ENCODE measurements around the gene DEFB131B.
A peak's percentile ranks its signal among the peaks of the same experiment; 100 is the strongest.
"Not testable (repeated sequence)": the region's sequence is repeated elsewhere in the genome, so short reads cannot be mapped to it uniquely, and the experiment has no call there.

The DEFB131B gene

DNA sequence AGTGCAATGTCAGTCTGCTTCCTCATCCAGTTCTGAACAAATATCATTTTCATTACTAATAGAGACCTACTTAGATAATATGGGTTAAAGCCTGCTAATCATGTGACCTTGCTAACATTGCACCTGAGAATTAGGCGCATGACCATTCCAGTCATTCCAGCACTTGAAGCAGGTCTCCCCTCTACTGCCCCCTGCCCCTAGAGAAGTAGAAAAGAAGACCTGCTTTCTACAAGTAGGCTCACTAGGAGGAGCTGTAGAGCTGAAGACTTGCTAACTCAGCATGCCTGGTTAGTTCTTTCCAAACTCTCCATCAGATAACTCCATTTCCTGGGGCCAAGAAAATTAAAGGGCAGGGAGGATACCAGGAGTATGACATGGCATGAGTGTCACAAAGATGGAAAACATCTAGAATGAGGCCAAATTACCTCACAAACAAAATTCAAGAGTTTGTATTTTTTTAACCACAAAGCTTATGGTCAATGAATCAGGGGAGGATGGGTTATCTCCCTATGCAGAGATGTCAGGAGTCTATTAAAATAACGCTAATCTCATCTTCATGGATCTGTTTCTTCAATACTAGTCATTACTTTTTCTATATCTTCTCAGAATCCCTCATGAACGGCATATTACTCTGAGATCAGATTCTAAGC lies 14.2 kb upstream of the DEFB131B start:
- H3K9me3 Mint-ChIP-seq; H3K36me3 Mint-ChIP-seq (ENCODE audit: low read depth); H3K27ac Mint-ChIP-seq; H3K4me1 Mint-ChIP-seq; H3K27me3 Mint-ChIP-seq (ENCODE audit: low read depth, poor library complexity); H3K4me3 Mint-ChIP-seq: not testable (repeated sequence)
- TF ChIP-seq CTCF (IDR thresholded peaks at IDR 0.05): peak; percentile 46
- DNase-seq: peak; percentile 33

GRCh38 chr11:71867209-71867608 lies 11.0 kb upstream of the DEFB131B start:
- not testable (repeated sequence) for H3K4me1 Mint-ChIP-seq; H3K27ac Mint-ChIP-seq; DNase-seq; H3K9me3 Mint-ChIP-seq; H3K27me3 Mint-ChIP-seq (ENCODE audit: low read depth, poor library complexity); H3K4me3 Mint-ChIP-seq
- H3K36me3 Mint-ChIP-seq (ENCODE audit: low read depth): peaks cover 13% of the 10 kb centered on the region

DNA sequence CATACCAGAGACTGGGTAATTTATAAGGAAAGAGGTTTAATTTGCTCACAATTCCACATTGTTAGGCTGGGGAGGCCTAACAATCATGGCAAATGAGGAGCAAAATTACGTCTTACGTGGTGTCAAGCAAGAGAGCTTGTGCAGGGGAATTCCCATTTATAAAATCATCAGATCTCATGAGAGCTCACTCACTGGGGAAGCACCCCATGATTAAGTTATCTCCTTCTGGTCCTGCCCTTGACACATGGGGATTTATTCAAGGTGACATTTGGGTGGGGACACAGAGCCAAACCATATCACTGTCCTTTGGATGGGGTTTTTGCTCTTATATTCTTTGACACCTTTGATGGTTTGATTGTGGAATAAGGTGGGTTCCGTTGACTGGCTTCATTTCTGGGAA lies 8.3 kb upstream of the DEFB131B start:
- H3K36me3 Mint-ChIP-seq (ENCODE audit: low read depth): peaks cover 13% of the 10 kb centered on the region
- not testable (repeated sequence) for H3K27ac Mint-ChIP-seq; H3K9me3 Mint-ChIP-seq; H3K4me3 Mint-ChIP-seq; H3K4me1 Mint-ChIP-seq; DNase-seq; H3K27me3 Mint-ChIP-seq (ENCODE audit: low read depth, poor library complexity)

- not testable (repeated sequence) for H3K27ac Mint-ChIP-seq; H3K4me1 Mint-ChIP-seq; H3K9me3 Mint-ChIP-seq; H3K4me3 Mint-ChIP-seq; H3K27me3 Mint-ChIP-seq (ENCODE audit: low read depth, poor library complexity); DNase-seq
- peaks cover 18% of the 10 kb centered on the region for H3K36me3 Mint-ChIP-seq (ENCODE audit: low read depth)
These were observed 7.6 kb upstream of the DEFB131B start for GRCh38 chr11:71870661-71871060.

DNA sequence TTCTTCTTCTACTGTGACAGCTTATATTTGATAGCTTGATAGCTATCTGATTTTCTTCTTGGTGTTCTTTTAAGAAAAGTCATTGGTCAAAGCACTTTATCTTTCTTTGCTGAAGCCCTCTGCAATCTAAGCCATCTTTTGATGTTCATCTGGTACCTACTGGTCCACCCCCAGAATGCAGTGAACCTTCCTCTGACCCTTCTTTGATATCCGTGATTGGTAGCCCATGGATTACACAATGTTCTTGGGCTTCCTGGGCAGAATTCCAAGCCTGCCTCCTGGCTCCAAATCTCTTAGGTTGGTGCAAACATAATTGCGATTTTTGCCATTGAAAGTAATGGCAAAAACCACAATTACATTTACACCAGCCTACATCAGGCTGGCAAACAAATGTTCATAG lies 2.0 kb upstream of the DEFB131B start:
- H3K9me3 Mint-ChIP-seq; H3K4me3 Mint-ChIP-seq; H3K4me1 Mint-ChIP-seq; H3K27me3 Mint-ChIP-seq (ENCODE audit: low read depth, poor library complexity); DNase-seq: not testable (repeated sequence)
- H3K36me3 Mint-ChIP-seq (ENCODE audit: low read depth): peaks cover 14% of the 10 kb centered on the region
- H3K27ac Mint-ChIP-seq: peak overlapping the region; percentile 59

GRCh38 chr11:71885806-71886205 lies 7.6 kb downstream of the DEFB131B start:
- not testable (repeated sequence) for H3K27me3 Mint-ChIP-seq (ENCODE audit: low read depth, poor library complexity); H3K9me3 Mint-ChIP-seq; H3K36me3 Mint-ChIP-seq (ENCODE audit: low read depth); DNase-seq; H3K4me3 Mint-ChIP-seq
- Mint-ChIP-seq H3K4me1 (peaks cover 14% of the 10 kb centered on the region), H3K27ac (peak overlapping the region; percentile 32)

GRCh38 chr11:71888335-71889010 lies 10.2 kb downstream of the DEFB131B start:
- H3K36me3 Mint-ChIP-seq (ENCODE audit: low read depth); DNase-seq; H3K27me3 Mint-ChIP-seq (ENCODE audit: low read depth, poor library complexity); H3K4me3 Mint-ChIP-seq; H3K27ac Mint-ChIP-seq; H3K9me3 Mint-ChIP-seq: not testable (repeated sequence)
- peaks cover 14% of the 10 kb centered on the region for H3K4me1 Mint-ChIP-seq

- H3K4me1 Mint-ChIP-seq: peaks cover 14% of the 10 kb centered on the region
- not testable (repeated sequence) for H3K4me3 Mint-ChIP-seq; DNase-seq; H3K27me3 Mint-ChIP-seq (ENCODE audit: low read depth, poor library complexity); H3K9me3 Mint-ChIP-seq; H3K36me3 Mint-ChIP-seq (ENCODE audit: low read depth); H3K27ac Mint-ChIP-seq
These were observed 11.1 kb downstream of the DEFB131B start for GRCh38 chr11:71889181-71889872.

DNA sequence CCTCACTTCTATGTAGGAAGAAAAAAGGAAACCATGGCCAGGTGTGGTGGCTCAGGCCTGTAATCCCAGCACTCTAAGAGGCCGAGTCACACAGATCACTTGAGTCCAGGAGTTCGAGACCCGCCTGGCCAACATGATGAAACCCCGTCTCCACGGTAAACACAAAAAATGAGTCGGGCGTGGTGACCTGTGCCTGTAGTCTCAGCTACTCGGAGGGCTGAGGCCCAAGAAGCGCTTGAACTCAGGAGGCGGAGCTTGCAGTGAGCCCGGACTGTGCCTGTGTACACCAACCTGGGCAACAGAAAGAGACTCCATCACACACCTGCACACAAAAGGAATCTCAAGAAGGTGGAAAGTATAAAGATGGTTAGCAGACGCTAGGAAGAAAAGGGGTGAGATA lies 17.7 kb downstream of the DEFB131B start:
- no peak for DNase-seq
- Mint-ChIP-seq H3K4me1 (peaks cover 4% of the 10 kb centered on the region), H3K27ac (no peak overlapping the region), H3K4me3 (no peak overlapping the region), H3K9me3 (peaks cover 7% of the 10 kb centered on the region), H3K36me3 (ENCODE audit: low read depth) (peaks cover 49% of the 10 kb centered on the region), H3K27me3 (ENCODE audit: low read depth, poor library complexity) (peaks cover 5% of the 10 kb centered on the region)
- TF ChIP-seq CTCF (IDR thresholded peaks at IDR 0.05): no peak

DNA sequence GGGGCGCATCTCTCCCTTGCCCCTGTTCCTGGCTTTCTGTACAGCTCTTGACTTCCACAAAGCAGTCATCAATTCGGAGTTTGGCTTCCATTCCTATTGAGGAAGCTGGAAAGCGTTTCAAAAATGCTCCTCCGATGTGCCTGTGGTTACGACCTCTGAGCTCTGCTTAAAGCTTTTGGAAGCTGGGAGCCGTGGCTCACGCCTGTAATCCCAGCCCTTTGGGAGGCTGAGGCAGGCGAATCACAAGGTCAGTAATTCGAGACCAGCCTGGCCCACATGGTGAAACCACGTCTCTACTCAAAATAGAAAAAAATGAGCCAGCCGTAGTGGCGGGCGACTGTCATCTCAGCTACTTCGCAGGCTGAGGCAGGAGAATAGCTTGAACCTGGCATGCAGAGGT lies 22.9 kb downstream of the DEFB131B start:
- H3K27me3 Mint-ChIP-seq (ENCODE audit: low read depth, poor library complexity); H3K9me3 Mint-ChIP-seq; H3K4me3 Mint-ChIP-seq; DNase-seq: not testable (repeated sequence)
- Mint-ChIP-seq H3K36me3 (ENCODE audit: low read depth) (peaks cover 54% of the 10 kb centered on the region), H3K27ac (peak overlapping the region; percentile 85), H3K4me1 (peaks cover 13% of the 10 kb centered on the region)
